BE2C (cell line): ENCODE measurements around the gene TTLL3.

ENCODE experiments used
- DNase-seq: peaks from one replicate; pipeline ENCODE4 v3.0.0-alpha.2; 2020
- H3K27me3 ChIP-seq: fragments of 250-450 bp; sonication (Bioruptor Pico); 2 replicates; pipeline ENCODE4 v1.5.1; 2020; ENCODE audit warnings: mild to moderate bottlenecking
- H3K36me3 ChIP-seq: fragments of 250-450 bp; sonication (Bioruptor Pico); 2 replicates; pipeline ENCODE4 v1.5.1; 2020; ENCODE audit warnings: mild to moderate bottlenecking
- H3K4me1 ChIP-seq: fragments of 250-450 bp; sonication (Bioruptor Pico); 2 replicates; pipeline ENCODE4 v1.5.1; 2020
- H3K4me3 ChIP-seq: 2 replicates; pipeline ENCODE4 v1.5.1; 2011; ENCODE audit warnings: low read depth, low read length
- H3K9me3 ChIP-seq: fragments of 250-450 bp; sonication (Bioruptor Pico); 2 replicates; pipeline ENCODE4 v1.5.1; 2020
- CTCF ChIP-seq: IDR thresholded peaks from 2 replicates; pipeline ENCODE4 v1.5.1; 2012; ENCODE audit warnings: mild to moderate bottlenecking, low read depth, low read length

The TTLL3 gene

GRCh38 chr3:9812870-9813483, 2.9 kb downstream of the TTLL3 start:
- no peaks in the 10 kb centered on the region for H3K27me3 ChIP-seq
- no peak for TF ChIP-seq CTCF
- no peaks in the 10 kb centered on the region for H3K9me3 ChIP-seq
- no peak overlapping the region for H3K4me3 ChIP-seq
- no peak for DNase-seq
- no peaks in the 10 kb centered on the region for H3K4me1 ChIP-seq
- no peaks in the 10 kb centered on the region for H3K36me3 ChIP-seq

- Histone ChIP-seq H3K4me1 (no peaks in the 10 kb centered on the region), H3K36me3 (no peaks in the 10 kb centered on the region), H3K9me3 (no peaks in the 10 kb centered on the region), H3K27me3 (no peaks in the 10 kb centered on the region), H3K4me3 (no peak overlapping the region)
- DNase-seq = no peak
- no peak for TF ChIP-seq CTCF
Measured at GRCh38 chr3:9815986-9816385, 5.9 kb downstream of the TTLL3 start.

DNA sequence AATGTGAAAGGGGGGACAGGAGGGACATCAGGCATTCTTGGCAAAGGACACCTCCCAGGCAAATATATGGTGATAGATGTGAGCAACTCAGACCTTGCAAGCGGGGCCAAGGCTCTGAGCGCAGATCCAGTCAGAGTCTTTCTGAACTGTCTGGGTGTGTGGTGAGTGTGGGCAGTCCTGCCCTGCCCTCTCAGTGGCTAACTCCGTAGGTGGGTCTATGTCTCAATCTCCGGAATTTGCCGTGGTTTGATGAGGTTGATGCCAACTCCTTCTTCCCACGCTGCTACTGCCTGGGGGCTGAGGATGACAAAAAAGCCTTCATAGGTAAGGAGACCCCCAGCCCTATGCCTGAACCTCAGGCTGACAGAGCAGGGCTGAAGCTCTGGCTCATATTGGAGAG, 7.4 kb downstream of the TTLL3 start:
- Histone ChIP-seq H3K9me3 (no peaks in the 10 kb centered on the region), H3K36me3 (no peaks in the 10 kb centered on the region), H3K4me3 (no peak overlapping the region), H3K4me1 (no peaks in the 10 kb centered on the region), H3K27me3 (no peaks in the 10 kb centered on the region)
- no peak for TF ChIP-seq CTCF
- no peak for DNase-seq

DNA sequence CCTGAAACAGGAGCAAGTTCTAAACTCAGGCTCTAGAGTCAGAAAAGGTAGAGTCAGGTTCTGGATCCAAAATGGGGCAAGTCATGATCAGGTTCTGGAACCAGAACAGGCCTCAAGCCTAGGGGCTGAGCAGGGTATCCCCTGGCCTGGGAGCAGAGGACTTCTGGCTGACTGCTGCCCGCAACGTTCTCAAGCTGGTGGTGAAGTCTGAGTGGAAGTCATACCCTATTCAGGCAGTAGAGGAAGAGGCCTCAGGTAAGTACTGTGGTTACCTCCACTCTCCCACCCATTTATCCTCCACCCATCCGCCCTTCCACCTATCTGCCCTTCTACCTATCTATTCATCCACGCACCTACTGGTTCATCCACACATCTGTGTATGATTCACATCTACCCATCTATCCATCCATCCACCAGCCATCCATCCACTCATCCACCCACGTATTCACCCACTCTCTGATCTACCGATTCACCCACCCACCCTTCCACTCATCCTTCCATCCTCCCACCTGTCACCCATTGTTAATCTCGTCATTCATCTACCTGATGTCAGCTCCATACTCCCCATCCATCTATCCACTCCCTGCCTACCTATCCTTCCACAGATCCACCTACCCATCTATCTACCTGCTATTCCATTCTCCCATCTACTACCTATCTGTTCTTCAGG, 8.7 kb downstream of the TTLL3 start:
- H3K27me3 ChIP-seq = no peaks in the 10 kb centered on the region
- H3K36me3 ChIP-seq = no peaks in the 10 kb centered on the region
- H3K9me3 ChIP-seq = no peaks in the 10 kb centered on the region
- DNase-seq = no peak
- no peak overlapping the region for H3K4me3 ChIP-seq
- TF ChIP-seq CTCF = no peak
- no peaks in the 10 kb centered on the region for H3K4me1 ChIP-seq

DNA sequence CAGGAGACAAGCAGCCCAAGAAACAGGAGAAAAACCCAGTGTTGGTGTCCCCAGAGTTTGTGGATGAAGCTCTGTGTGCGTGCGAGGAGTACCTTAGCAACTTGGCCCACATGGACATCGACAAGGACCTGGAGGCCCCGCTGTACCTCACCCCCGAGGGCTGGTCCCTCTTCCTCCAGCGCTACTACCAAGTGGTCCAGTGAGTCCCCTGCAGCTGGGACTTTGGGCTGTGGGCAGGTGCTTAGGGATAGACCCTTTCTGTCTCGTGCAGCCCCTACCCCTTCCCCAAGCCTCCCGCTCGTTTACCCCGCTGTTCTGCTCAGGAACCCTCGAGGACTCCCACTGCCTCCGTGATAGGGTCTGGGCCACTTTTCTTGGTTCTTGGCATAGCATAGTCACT, 10.5 kb downstream of the TTLL3 start:
- Histone ChIP-seq H3K27me3 (no peaks in the 10 kb centered on the region), H3K36me3 (no peaks in the 10 kb centered on the region), H3K4me3 (no peak overlapping the region), H3K4me1 (no peaks in the 10 kb centered on the region), H3K9me3 (no peaks in the 10 kb centered on the region)
- no peak for DNase-seq
- TF ChIP-seq CTCF = no peak

GRCh38 chr3:9820946-9821345, 10.9 kb downstream of the TTLL3 start:
- DNase-seq = no peak
- H3K4me3 ChIP-seq = no peak overlapping the region
- H3K27me3 ChIP-seq = no peaks in the 10 kb centered on the region
- H3K4me1 ChIP-seq = no peaks in the 10 kb centered on the region
- no peaks in the 10 kb centered on the region for H3K36me3 ChIP-seq
- TF ChIP-seq CTCF = peak; percentile 34
- no peaks in the 10 kb centered on the region for H3K9me3 ChIP-seq
